C4-2B (cell line): Measurements from ENCODE around the gene TRPC4.
A peak's percentile ranks its signal among the peaks of the same experiment; 100 is the strongest.

Source experiments
- ZFX ChIP-seq: fragments of 450-650 bp; IDR thresholded peaks from 2 replicates; pipeline ENCODE4 v1.6.1; 2017
- TF ChIP-seq, protein P1 (sequence below): fragments of 450-650 bp; conservative IDR thresholded peaks from 2 replicates; pipeline ENCODE4 v1.5.1; 2017; ENCODE audit warnings: mild to moderate bottlenecking

GRCh38 chr13:37608750-37609339 is 260.7 kb downstream of the TRPC4 start:
- TF ChIP-seq, protein P1, sequence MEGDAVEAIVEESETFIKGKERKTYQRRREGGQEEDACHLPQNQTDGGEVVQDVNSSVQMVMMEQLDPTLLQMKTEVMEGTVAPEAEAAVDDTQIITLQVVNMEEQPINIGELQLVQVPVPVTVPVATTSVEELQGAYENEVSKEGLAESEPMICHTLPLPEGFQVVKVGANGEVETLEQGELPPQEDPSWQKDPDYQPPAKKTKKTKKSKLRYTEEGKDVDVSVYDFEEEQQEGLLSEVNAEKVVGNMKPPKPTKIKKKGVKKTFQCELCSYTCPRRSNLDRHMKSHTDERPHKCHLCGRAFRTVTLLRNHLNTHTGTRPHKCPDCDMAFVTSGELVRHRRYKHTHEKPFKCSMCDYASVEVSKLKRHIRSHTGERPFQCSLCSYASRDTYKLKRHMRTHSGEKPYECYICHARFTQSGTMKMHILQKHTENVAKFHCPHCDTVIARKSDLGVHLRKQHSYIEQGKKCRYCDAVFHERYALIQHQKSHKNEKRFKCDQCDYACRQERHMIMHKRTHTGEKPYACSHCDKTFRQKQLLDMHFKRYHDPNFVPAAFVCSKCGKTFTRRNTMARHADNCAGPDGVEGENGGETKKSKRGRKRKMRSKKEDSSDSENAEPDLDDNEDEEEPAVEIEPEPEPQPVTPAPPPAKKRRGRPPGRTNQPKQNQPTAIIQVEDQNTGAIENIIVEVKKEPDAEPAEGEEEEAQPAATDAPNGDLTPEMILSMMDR, result peak; percentile 81
- TF ChIP-seq ZFX, result no peak
